Uterus (tissue), 4 donors: ENCODE measurements around the gene SMOC2. TPM values are rescaled to one million over a fixed set of nuclear protein-coding genes. Genes with fewer than 3 reads are reported as not detected.

Experiments used
- DNase-seq, 2 donors: peaks; one replicate each; pipeline ENCODE4 v3.0.0-alpha.2; 2019 to 2020
- H3K27ac ChIP-seq, 2 donors: fragments of 200-600 bp; sonication (generic); 1 replicate in 1 of 2; 2 replicates in 1 of 2; pipeline ENCODE4 v1.5.1; 2016 to 2018
- H3K27me3 ChIP-seq, 2 donors: fragments of 200-600 bp; sonication (generic); one replicate each; pipeline ENCODE4 v1.5.1; 2018 to 2019; ENCODE audit warnings: control low read depth in 1 of 2
- H3K36me3 ChIP-seq, 2 donors: fragments of 200-600 bp; sonication (generic); one replicate each; pipeline ENCODE4 v1.5.1; 2019; ENCODE audit warnings: control low read depth in 1 of 2
- H3K4me1 ChIP-seq, 2 donors: fragments of 200-600 bp; sonication (generic); one replicate each; pipeline ENCODE4 v1.5.1; 2018 to 2019; ENCODE audit warnings: control low read depth in 1 of 2
- H3K4me3 ChIP-seq, 2 donors: fragments of 200-600 bp; sonication (generic); 1 replicate in 1 of 2; 2 replicates in 1 of 2; pipeline ENCODE4 v1.5.1; 2018 to 2019; ENCODE audit warnings: mild to moderate bottlenecking in 1 of 2
- H3K9me3 ChIP-seq, 2 donors: fragments of 200-600 bp; sonication (generic); one replicate each; pipeline ENCODE4 v1.5.1; 2019; ENCODE audit warnings: control low read depth in 1 of 2
- POLR2A ChIP-seq, 2 donors: fragments of 450-650 bp; IDR thresholded peaks; one replicate each; pipeline ENCODE4 v1.6.1; 2016; ENCODE audit warnings: antibody characterized with exemption in 2 of 2, mild to moderate bottlenecking in 1 of 2, moderate library complexity in 1 of 2
- intact Hi-C: fragments of 100-400 bp; cut with DNase I; formaldehyde crosslinking; loops from one replicate; pipeline ENCODE4 v1.15.1; 2023; ENCODE audit warnings: low total_unique reads
- total RNA-seq, 4 donors: library from RNA; depleted of rRNA in 3 of 4; stranded (reverse); fragments of >200 nt in 3 of 4; gene quantifications; one replicate each; pipeline versions ENCODE4 v1.1.0 to v1.2.4, GENCODE V29; 2014 to 2023
- TF ChIP-seq, protein P1 (sequence below), 4 experiments: fragments of 200-600 bp in 2 of 4; fragments of 450-650 bp in 2 of 4; sonication (generic) in 2 of 4; IDR thresholded peaks; one replicate each; pipeline ENCODE4 v1.5.1; 2016 to 2019; ENCODE audit warnings: antibody characterized with exemption in 4 of 4, mild to moderate bottlenecking in 2 of 4, moderate library complexity in 1 of 4
- donor health status: DM: yes; HTN: yes; CAD: no.

SMOC2 gene
- total RNA-seq, 4 donors from 2014 or later = 98.2 to 139 (median 121) TPM

DNA sequence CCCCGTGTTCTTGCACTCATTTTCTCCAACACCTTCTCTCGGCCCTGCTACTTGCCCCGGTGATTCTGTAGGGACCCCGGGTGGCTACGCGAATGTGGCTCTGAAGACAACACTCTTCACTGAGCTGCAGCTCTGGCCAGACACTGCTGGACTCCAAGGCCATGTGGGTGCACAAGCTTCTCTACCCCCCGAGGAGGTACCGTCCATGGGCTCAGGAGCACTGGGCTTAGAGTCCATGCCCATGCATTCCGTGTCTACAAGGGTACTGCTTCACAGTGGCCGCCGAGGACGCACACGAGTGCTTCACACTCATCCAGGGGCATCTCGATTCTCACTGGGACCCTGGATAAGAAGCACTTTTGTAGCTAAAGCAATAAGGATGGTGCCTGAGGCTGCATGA is 59.5 kb downstream of the SMOC2 start:
- H3K27ac ChIP-seq = no peak overlapping the region
- intact Hi-C loops = no loop called here
- no peak for TF ChIP-seq POLR2A (IDR thresholded peaks at IDR 0.05)
- TF ChIP-seq, protein P1, sequence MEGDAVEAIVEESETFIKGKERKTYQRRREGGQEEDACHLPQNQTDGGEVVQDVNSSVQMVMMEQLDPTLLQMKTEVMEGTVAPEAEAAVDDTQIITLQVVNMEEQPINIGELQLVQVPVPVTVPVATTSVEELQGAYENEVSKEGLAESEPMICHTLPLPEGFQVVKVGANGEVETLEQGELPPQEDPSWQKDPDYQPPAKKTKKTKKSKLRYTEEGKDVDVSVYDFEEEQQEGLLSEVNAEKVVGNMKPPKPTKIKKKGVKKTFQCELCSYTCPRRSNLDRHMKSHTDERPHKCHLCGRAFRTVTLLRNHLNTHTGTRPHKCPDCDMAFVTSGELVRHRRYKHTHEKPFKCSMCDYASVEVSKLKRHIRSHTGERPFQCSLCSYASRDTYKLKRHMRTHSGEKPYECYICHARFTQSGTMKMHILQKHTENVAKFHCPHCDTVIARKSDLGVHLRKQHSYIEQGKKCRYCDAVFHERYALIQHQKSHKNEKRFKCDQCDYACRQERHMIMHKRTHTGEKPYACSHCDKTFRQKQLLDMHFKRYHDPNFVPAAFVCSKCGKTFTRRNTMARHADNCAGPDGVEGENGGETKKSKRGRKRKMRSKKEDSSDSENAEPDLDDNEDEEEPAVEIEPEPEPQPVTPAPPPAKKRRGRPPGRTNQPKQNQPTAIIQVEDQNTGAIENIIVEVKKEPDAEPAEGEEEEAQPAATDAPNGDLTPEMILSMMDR (IDR thresholded peaks at IDR 0.05) = no peak

DNA sequence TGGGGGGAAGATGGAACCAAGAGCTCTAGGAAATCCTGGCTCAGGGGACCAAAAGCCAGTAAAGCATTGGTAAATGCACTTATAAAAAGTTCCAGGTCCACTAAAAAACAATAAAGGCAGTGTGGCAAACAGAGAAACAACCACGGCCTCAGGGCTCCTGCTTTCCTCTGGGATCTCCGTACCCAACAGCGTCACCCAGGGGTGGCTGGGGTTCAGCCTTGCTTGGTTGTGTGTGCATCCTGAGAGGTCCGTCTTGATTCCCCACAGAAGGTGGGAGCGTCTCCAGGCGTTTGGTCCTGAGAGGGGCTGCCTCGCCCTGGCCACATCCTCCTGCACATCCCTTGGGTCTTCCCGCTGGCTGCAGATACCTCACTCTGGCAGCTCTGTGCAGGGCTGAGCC is 60.6 kb downstream of the SMOC2 start:
- intact Hi-C loops = no loop called here
- Histone ChIP-seq H3K36me3 (no peaks in the 10 kb centered on the region), H3K27me3 (no peaks in the 10 kb centered on the region), H3K4me1 (no peaks in the 10 kb centered on the region), H3K9me3 (no peaks in the 10 kb centered on the region), H3K4me3 (no peak overlapping the region), H3K27ac (no peak overlapping the region)
- TF ChIP-seq POLR2A (IDR thresholded peaks at IDR 0.05) = no peak
- TF ChIP-seq, protein P1 (IDR thresholded peaks at IDR 0.05) = no peak
- no peak for DNase-seq

More for the DNA sequence above, 59.5 kb downstream of the SMOC2 start:
- Histone ChIP-seq H3K4me1 (no peaks in the 10 kb centered on the region), H3K36me3 (no peaks in the 10 kb centered on the region), H3K27me3 (no peaks in the 10 kb centered on the region), H3K4me3 (no peak overlapping the region), H3K9me3 (no peaks in the 10 kb centered on the region)
- DNase-seq = no peak

DNA sequence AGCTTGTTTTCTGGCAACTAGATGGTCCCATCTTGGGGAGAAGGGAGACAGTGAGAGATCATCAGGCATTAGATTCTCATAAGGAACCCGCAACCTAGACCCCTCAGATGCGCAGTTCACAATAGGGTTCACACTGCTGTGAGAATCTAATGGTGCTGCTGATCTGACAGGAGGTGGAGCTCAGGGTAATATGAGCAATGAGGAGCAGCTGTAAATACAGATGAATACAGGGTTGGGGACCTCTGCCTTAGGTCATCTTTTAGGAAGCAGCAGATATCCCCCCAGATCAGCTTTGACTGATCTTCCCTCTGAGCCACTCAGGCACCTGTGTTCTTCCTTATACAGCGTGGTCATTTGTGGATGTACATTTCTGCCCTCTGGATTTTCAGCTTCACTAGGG is 63.4 kb downstream of the SMOC2 start:
- Histone ChIP-seq H3K27me3 (no peaks in the 10 kb centered on the region), H3K4me1 (no peaks in the 10 kb centered on the region), H3K9me3 (no peaks in the 10 kb centered on the region), H3K4me3 (no peak overlapping the region), H3K27ac (no peak overlapping the region), H3K36me3 (no peaks in the 10 kb centered on the region)
- TF ChIP-seq POLR2A (IDR thresholded peaks at IDR 0.05) = no peak
- TF ChIP-seq, protein P1 (IDR thresholded peaks at IDR 0.05) = no peak
- intact Hi-C loops = no loop called here
- no peak for DNase-seq

DNA sequence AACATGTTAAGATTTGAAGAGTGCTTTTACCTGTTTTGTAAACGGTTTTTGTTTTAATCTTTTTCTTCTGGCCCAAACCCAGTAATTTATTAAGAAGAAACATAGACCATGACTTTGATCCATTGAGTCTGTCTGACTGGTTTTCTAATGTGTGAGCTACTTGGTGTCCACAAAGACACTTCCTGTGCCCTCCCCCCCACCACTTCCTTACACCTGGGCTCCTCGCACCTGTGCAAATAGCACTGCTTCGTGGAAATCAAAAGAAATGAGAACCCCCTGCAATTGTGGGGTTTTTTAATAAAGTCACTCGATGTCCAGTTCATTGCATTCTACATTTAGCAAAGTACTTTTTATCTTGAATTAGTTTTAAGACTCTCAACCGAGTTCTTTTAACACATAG is 65.5 kb downstream of the SMOC2 start:
- no peak for TF ChIP-seq POLR2A (IDR thresholded peaks at IDR 0.05)
- TF ChIP-seq, protein P1 (IDR thresholded peaks at IDR 0.05) = no peak
- H3K9me3 ChIP-seq = no peaks in the 10 kb centered on the region
- H3K36me3 ChIP-seq = no peaks in the 10 kb centered on the region
- no peak for DNase-seq
- H3K4me1 ChIP-seq = no peaks in the 10 kb centered on the region
- no peak overlapping the region for H3K4me3 ChIP-seq
- H3K27ac ChIP-seq = no peak overlapping the region
- no peaks in the 10 kb centered on the region for H3K27me3 ChIP-seq
- intact Hi-C loops = no loop called here

DNA sequence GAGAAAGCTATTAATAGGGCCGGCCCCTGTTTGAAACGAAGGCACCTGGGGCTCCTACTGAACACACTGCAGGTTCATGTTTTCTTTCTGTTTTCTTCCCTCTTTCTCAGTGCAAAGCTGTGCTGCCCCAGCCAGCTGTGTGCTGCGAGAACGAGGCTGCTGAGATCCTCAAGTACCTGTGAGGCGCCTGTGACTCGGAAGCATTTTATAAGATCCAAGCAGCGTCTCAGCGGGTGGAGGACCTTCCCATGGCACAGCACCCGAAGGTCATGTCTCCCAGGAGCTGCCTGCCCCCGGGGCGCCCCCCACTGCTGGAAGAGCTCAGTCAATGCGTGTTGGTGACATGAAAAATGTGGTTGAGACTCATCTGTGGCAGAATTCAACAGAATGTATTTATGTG is 66.3 kb downstream of the SMOC2 start:
- TF ChIP-seq, protein P1 (IDR thresholded peaks at IDR 0.05) = no peak
- no peak for TF ChIP-seq POLR2A (IDR thresholded peaks at IDR 0.05)
- no peak for DNase-seq
- no peak overlapping the region for H3K4me3 ChIP-seq
- no peaks in the 10 kb centered on the region for H3K4me1 ChIP-seq
- H3K9me3 ChIP-seq = no peaks in the 10 kb centered on the region
- no peak overlapping the region for H3K27ac ChIP-seq
- no peaks in the 10 kb centered on the region for H3K36me3 ChIP-seq
- intact Hi-C loops = no loop called here
- no peaks in the 10 kb centered on the region for H3K27me3 ChIP-seq
